Activated CD8-positive, alpha-beta T cell treated with anti-CD3 and anti-CD28 coated beads for 36 hours (primary cell): Measurements from ENCODE around the gene KCNC3. TPM values are rescaled to one million over a fixed set of nuclear protein-coding genes. Genes with fewer than 3 reads are reported as not detected.

Source experiments
- ATAC-seq: fragments of 200-7000 bp; cut with Tn5 transposase; one replicate; pipeline ENCODE4 v1.10.0; 2021; ENCODE audit warnings: mild to moderate bottlenecking, moderate library complexity
- CTCF ChIA-PET: fragments of 350-600 bp; sonication (Branson Sonifier 250); formaldehyde crosslinking; loops from one replicate; lab custom pipeline; 2021; ENCODE audit warnings: antibody characterized with exemption; lab: Charles Lee
- POLR2A ChIA-PET: fragments of 350-600 bp; sonication (Branson Sonifier 250); formaldehyde crosslinking; loops from one replicate; lab custom pipeline; 2021; ENCODE audit warnings: antibody characterized with exemption; lab: Charles Lee
- DNase-seq: peaks from one replicate; pipeline ENCODE4 v3.0.0-alpha.2; 2020
- H3K27ac Mint-ChIP-seq: one replicate; pipeline ENCODE4 v1.8.0; 2021; ENCODE audit warnings: mild to moderate bottlenecking, mixed read lengths
- H3K27me3 Mint-ChIP-seq: one replicate; pipeline ENCODE4 v1.8.0; 2021; ENCODE audit warnings: mixed read lengths
- H3K36me3 Mint-ChIP-seq: one replicate; pipeline ENCODE4 v1.8.0; 2021; ENCODE audit warnings: low read depth, mixed read lengths
- H3K4me1 Mint-ChIP-seq: one replicate; pipeline ENCODE4 v1.8.0; 2021; ENCODE audit warnings: low read depth, mixed read lengths
- H3K4me3 Mint-ChIP-seq: one replicate; pipeline ENCODE4 v1.8.0; 2021; ENCODE audit warnings: mild to moderate bottlenecking, moderate library complexity, mixed read lengths
- H3K9me3 Mint-ChIP-seq: one replicate; pipeline ENCODE4 v1.8.0; 2021; ENCODE audit warnings: mixed read lengths
- CTCF ChIP-seq: fragments of 200-600 bp; IDR thresholded peaks from one replicate; pipeline ENCODE4 v1.8.0; 2022; ENCODE audit warnings: antibody characterized with exemption, mild to moderate bottlenecking
- intact Hi-C: fragments of 100-400 bp; cut with micrococcal nuclease; formaldehyde crosslinking; loops from one replicate; pipeline ENCODE4 v1.10.0; 2022
- total RNA-seq, 2 experiments: library from RNA; stranded (reverse); gene quantifications; one replicate each; pipeline ENCODE4 v1.2.3, GENCODE V29; 2021

The KCNC3 gene
- total RNA-seq, 2 experiments from 2014 or later: 0.77 to 0.81 TPM

GRCh38 chr19:50324331-50324730, 4.8 kb downstream of the KCNC3 start:
- Mint-ChIP-seq H3K27me3 (peaks cover 42% of the 10 kb centered on the region), H3K4me3 (no peak overlapping the region), H3K27ac (no peak overlapping the region), H3K4me1 (peaks cover 14% of the 10 kb centered on the region), H3K9me3 (peaks cover under 1% of the 10 kb centered on the region), H3K36me3 (peaks cover 2% of the 10 kb centered on the region)
- intact Hi-C loops: no loop called here
- ChIA-PET POLR2A (no interaction called here), CTCF (no interaction called here)
- TF ChIP-seq CTCF: no peak
- ATAC-seq (no peak), DNase-seq (no peak)

- ATAC-seq: no peak
- Mint-ChIP-seq H3K4me1 (peaks cover 12% of the 10 kb centered on the region), H3K27ac (no peak overlapping the region), H3K27me3 (peaks cover 38% of the 10 kb centered on the region), H3K9me3 (no peaks in the 10 kb centered on the region), H3K36me3 (no peaks in the 10 kb centered on the region), H3K4me3 (no peak overlapping the region)
- ChIA-PET POLR2A (no interaction called here), CTCF (no interaction called here)
- DNase-seq: no peak
- intact Hi-C loops: no loop called here
- TF ChIP-seq CTCF: no peak
These were observed 5.4 kb downstream of the KCNC3 start for GRCh38 chr19:50323782-50324133.

GRCh38 chr19:50322931-50323781, 6.0 kb downstream of the KCNC3 start:
- no peak for ATAC-seq
- no peaks in the 10 kb centered on the region for H3K9me3 Mint-ChIP-seq
- H3K27me3 Mint-ChIP-seq: peaks cover 41% of the 10 kb centered on the region
- intact Hi-C loops: no loop called here
- no peak overlapping the region for H3K4me3 Mint-ChIP-seq
- TF ChIP-seq CTCF: no peak
- no peaks in the 10 kb centered on the region for H3K36me3 Mint-ChIP-seq
- CTCF ChIA-PET: no interaction called here
- POLR2A ChIA-PET: no interaction called here
- H3K4me1 Mint-ChIP-seq: peaks cover 12% of the 10 kb centered on the region
- H3K27ac Mint-ChIP-seq: no peak overlapping the region
- DNase-seq: no peak

- H3K27ac Mint-ChIP-seq: no peak overlapping the region
- H3K4me3 Mint-ChIP-seq: no peak overlapping the region
- no peaks in the 10 kb centered on the region for H3K9me3 Mint-ChIP-seq
- peaks cover 9% of the 10 kb centered on the region for H3K4me1 Mint-ChIP-seq
- H3K27me3 Mint-ChIP-seq: peaks cover 42% of the 10 kb centered on the region
- TF ChIP-seq CTCF: no peak
- intact Hi-C loops: no loop called here
- no peak for ATAC-seq
- POLR2A ChIA-PET: no interaction called here
- DNase-seq: no peak
- H3K36me3 Mint-ChIP-seq: no peaks in the 10 kb centered on the region
- CTCF ChIA-PET: no interaction called here
These were observed 6.9 kb downstream of the KCNC3 start for GRCh38 chr19:50322234-50322633.

GRCh38 chr19:50321831-50322230, 7.3 kb downstream of the KCNC3 start:
- Mint-ChIP-seq H3K27ac (no peak overlapping the region), H3K27me3 (peaks cover 39% of the 10 kb centered on the region), H3K36me3 (no peaks in the 10 kb centered on the region), H3K4me1 (peaks cover 5% of the 10 kb centered on the region), H3K9me3 (no peaks in the 10 kb centered on the region), H3K4me3 (no peak overlapping the region)
- no peak for DNase-seq
- ChIA-PET POLR2A (no interaction called here), CTCF (no interaction called here)
- no peak for TF ChIP-seq CTCF
- ATAC-seq: no peak
- intact Hi-C loops: no loop called here
